CD4-positive, alpha-beta T cell treated with Interleukin-17A for 1 hour (primary cell): Measurements from ENCODE around the gene GNG7.
"Not testable (repeated sequence)": the region's sequence is repeated elsewhere in the genome, so short reads cannot be mapped to it uniquely, and the experiment has no call there.

Source experiments
- DNase-seq: peaks from one replicate; pipeline ENCODE4 v3.0.0-alpha.2; 2020

Gene GNG7

DNA sequence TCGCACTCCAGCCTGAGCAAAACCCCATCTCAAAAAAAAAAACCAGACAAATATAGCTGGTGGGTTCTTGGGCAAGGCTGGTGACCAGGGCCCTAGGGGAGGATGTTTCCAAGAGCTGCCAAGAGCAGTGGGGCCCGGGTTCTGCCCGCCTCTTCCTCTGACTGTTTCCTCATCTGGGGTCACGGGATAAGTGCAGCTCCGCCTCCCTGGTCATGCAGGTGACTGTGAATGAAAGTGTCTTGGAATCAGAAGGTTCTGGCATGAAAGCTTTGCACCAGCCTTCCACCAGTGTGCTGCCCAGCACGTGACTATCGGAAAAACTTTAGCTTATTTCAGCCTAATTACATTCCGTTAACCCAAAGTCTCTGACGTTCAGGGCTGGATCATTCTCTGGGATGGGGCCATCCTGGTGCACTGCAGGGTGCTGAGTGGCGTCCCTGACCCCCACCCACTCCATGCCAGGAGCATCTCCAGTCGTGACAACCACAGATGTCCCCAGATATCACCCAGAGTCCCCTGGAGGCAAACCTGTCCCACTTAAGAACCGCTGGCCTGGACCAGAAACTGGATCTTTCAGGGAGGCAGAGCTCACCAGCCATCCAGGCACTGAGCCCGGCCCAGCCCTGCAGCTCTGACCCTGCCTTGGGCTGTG, 85.6 kb downstream of the GNG7 start:
- peak; percentile 38 for DNase-seq

DNA sequence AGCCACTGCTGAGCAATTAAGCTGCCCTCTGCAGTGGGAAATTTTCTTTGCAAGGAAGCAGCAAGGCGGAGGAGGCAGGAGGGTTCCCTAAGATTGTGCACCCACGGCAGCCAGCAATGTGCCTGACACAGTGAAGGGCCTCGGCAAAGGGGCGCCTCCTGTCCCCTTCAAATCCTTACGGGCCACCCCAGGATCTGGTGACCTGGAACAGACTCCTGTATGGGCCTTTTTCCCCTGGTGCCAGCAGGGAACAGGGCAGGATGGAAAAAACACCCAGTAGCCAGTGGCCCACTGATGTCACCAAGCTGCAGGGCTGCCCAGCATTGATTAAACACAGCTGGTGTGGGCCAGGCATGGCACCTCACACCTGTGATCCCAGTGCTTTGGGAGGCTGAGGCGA, 86.7 kb downstream of the GNG7 start:
- no peak for DNase-seq

DNA sequence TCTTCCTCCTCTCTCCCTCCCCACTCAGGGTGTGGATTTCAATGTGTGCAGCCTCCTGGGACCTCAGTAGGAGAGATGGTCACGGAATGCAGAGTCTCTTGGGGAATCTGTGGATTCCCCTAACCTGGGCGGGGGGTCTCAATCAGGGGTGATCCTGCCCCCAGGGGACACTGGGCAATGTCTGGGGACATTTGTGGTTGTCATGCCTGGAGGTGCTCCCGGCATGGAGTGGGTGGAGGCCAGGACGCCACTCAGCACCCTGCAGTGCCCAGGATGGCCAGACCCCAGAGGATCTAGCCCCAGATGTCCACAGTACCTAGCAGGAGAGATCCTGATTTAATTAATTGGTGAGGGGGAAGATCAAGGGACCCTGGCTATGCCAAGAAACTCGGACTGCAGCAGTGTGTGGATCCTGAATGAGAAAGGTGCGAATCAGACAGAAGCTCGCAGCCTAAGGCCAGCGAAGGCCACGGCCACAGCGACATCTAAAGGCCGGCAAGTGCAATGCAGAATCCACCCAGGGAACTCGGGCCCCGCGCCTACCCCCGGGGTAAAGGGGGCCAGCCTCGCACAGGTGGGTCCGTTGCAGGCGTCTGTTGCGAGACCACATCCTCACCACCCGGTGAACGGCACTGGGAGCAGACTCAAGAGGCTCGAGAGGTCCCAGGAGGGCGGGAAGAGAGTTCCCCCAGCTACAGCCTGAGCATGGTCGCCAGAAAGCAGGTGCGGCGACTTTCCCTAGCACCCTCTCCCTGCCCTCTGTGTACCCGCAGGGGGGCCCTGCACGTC, 88.8 kb downstream of the GNG7 start:
- peak; percentile 71 for DNase-seq

DNA sequence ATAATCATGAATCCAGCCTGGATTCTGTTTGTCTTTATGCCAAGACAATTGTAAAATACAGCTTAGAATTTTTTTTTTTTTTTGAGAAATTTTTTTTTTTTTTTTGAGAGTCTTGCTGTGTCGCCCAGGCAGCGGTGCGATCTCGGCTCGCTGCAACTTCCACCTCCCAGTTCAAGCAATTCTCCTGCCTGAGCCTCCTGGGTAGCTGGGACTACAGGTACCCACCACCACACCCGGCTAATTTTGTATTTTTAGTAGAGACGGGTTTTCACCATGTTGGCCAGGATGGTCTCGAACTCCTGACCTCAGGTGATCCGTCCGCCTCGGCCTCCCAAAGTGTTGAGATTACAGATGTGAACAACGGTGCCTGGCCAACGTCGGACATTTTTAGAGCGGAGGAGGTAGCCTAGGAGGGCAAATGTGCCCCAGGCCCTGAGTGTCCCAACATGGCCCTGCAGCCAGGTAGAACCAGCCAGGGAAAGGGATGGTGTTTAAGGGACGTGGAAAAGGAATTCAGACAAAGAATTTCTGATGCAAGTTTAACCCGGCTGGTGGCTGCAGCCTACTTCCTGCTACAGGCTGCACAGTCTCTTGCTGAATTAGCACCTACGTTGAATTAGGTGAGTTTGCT, 89.8 kb downstream of the GNG7 start:
- DNase-seq, result no peak

DNA sequence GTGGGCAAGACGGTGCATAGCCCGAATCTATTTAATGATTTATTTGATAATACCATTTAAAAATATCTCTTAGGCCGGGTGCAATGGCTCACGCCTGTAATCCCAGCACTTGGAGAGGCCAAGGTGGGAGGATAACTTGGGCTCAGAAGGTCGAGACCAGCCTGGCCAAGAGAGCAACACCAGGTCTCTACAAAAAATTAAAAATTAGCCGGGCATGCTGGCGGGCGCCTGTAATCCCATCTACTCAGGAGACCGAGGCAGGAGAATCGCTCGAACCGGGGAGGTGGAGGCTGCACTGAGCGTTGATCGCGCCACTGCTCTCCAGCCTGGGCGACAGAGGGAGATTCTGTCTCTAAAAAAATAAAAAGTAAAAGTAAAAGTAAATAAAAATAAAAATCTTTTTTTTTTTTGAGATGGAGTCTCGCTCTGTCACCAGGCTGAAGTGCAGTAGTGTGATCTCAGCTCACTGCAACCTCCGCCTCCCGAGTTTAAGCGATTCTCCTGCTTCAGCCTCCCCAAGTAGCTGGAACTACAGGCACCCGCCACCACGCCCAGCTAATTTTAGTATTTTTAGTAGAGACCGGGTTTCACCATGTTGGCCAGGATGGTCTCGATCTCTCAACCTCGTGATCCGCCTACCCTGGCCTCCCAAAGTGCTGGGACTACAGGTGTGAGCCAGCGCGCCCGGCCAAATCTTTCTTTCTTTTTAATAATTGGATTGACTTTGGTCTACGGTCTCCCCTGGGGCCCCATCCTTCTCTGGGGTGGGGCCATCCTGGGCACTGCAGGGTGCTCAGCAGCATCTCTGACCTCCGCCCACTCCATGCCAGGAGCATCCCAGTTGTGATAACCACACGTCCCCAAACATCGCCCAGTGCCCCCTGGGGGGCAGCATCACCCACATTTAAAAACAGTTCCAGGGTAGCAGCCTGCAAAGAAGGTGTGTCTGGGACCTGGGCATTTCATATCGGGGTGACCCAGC, 90.7 kb downstream of the GNG7 start:
- DNase-seq, result no peak

DNA sequence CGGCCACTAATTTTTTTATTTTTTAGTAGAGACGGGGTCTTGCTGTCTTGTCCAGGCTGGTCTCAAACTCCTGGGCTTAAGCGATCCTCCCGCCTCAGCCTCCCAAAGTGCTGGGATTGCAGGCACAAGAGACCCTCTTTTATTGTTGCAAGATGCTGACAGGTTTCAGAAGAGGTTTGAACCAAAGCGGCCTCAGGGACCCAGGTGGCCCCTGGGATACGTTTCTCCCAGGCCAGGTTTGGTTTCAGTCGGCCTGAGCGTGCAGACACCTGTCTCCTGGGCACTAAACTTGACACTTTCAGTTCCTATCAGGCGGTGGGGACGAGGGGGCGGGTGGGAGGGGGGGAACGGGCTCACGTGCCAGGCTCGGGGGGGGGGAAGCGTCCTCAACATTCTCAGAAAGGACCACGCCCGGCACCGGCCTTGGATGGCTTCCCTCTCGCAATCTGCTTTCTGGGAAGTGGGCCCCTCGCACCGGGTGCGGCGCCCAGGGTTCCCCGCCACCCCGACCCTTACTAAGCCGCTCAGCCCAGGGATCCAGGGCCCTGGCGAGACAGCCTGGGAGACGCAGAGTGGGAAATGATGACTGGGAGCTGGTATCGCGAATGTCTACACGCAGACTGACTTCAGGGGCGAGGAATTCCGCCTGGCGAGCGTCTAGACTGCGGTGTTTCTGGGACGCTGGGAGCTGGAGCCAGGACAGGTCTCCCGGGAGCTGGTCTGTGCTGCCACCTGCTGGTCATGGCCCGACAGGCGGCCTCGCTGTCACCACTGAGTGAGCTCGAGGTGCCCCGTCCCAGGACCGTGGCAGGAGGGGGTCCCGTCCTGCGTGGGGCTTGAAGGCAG, 91.6 kb downstream of the GNG7 start:
- peak; percentile 87 for DNase-seq

DNA sequence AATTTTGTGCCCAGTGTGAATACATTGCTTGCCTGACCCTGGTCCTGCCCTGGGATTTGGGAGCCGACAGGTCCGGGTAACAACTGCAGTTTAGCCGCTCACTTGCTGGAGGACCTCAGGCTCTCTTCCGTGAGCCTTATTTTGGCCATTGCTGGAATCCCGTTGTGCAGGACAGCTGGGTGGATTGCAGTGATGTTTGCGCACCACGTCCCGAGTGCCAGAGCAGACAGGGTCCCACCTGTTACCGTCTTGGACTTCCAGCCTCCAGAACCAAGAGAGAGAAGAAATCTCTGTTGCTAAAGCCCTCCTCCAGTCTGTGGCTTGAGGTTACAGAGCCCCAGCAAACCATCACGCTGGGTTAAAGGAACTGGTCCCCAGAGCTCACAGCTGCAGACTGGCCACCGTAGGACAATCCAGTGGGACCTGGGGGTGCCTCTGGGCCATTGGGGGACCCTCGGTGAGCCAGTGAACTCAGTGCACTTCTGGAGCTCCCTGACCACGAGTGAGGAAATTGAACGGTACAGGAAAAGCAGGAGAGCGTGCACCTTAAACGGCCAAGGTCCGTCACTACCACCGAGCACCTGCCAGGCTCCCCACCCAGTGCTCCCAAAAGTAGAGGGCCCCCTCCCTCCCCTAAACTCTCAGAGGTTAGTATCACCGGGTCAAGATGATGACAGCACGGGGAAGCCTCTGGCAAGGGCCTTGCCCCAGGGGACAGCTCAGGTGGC, 92.9 kb downstream of the GNG7 start:
- no peak for DNase-seq

DNA sequence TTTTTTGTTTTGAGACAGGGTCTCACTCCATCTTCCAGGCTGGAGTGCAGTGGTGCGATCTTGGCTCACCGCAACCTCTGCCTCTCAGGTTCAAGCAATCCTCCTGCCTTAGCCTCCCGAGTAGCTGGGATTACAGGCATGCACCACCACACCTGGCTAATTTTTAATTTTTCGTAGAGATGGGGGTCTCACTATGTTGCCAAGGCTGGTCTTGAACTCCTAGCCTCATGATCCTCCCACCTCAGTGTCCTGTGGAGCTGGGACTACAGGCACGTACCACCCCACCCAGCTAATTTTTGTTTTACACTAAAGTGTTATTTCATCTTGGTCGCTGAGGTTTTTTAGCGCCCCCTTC, 93.5 kb downstream of the GNG7 start:
- not testable (repeated sequence) for DNase-seq

DNA sequence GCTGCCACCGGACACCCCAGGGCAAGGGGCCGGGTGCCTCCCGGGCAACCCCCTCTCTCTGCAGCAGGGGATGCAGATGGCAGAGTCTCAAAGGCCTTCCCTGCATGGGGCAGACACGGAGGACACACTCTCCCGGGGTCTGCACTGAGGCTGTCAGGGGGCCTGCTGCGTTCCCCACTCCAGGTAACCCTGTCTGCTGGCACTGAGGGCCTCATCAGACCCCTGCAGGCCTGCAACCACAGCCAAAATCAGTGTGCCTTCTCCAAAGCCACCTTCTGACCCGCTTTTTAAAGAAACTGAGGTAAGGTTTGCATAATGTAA, 93.9 kb downstream of the GNG7 start:
- no peak for DNase-seq

DNA sequence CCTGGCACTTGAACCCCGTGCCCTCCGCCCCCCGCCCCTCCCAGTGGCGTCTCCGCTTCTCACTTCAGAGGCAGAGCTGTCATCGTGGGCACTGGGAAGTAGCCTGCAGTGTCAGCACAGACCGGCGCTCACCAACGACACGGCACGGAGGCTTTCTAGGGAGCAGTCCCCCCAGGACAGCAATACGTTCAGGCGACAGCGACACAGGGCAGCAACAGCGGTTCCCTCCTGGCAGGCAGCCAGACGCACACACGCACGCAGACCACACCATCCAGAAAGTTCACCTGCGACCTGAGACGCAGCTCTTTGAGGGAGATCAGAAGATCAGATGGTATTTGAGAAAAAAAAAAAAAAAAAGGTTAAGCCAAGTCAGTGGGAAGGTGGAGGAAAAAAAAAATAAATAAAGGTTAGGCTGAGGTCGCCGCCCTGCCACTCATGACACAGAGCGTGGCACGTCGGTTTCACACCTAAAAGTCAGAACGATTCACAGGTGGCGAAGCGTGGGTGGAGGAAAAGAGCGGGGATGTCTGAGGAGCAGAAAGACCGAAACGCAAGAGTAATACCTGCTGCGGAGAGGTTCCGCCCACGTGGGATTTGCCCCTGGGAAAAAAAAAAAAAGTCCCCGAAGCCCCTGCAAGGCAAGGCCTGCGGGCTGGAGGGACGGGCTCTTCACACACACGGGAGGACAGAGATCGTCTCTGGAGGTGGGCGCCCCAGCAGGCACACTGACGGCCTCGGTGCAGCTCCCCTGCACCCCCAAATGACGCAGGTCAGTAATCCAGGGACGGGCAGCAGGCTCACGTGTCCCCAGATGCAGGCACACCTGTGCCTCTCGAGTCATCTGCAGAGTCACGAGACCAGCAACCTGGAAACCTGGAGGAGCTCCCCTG, 94.5 kb downstream of the GNG7 start:
- DNase-seq, result peak; percentile 78

DNA sequence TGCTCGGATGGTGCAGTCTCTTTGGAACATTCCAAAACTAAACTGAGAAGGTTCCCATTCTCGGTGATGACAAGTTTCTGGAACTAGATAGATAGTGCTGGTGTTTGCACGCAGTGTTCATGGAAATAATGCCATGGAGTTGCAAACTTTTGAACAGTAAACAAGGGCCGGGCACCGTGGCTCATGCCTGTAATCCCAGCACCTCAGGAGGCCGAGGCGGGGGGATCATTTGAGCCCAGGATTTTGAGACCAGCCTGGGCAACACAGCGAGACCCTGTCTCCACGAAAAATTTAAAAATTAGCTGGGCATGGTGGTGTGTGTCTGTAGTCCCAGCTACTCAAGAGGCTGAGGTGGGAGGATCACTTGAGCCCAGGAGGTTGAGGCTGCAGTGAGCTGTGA, 95.7 kb downstream of the GNG7 start:
- not testable (repeated sequence) for DNase-seq

DNA sequence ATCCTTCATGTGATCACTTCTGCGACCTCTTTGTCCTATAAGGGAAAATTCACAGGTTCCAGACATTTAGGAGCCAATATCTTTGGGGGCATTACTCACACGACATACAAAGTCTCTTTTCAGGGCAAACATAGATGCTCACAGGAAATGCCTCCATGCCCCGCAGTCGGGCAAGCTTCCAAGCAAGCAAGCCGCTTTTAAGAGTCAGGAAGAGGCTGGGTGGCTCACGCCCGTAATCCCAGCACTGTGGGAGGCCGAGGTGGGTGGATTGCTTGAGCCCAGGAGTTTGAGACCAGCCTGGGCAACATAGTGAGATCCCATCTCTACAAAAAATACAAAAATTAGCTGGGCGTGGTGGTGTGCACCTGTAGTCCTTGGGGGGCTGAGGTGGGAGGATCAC, 96.6 kb downstream of the GNG7 start:
- not testable (repeated sequence) for DNase-seq

DNA sequence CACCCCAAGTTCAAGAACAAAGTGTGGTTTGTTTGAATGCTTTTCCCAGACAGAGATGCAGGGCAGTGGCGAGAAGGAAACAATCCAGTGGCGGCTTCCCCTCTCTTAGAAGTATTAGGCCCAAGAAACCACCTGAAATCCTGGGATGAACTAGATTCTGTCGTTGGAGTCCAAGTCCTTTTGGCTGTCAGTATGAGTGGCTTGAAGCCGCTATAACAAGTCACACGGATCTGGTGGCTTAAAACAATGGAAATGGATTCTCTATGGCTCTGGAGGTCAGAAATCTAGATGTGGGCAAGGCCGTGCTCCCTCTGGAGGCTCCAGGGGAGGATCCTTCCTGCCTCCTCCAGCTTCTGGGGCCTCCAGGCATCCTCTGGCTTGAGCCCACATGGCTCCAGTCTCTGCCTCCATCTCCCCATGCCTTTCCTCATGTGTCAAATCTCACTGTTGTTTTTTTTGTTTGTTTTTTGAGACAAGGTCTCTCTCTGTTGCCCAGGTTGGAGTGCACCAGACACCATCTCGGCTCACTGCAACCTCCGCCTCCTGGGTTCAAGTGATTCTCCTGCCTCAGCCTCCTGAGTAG, 97.7 kb downstream of the GNG7 start:
- no peak for DNase-seq

DNA sequence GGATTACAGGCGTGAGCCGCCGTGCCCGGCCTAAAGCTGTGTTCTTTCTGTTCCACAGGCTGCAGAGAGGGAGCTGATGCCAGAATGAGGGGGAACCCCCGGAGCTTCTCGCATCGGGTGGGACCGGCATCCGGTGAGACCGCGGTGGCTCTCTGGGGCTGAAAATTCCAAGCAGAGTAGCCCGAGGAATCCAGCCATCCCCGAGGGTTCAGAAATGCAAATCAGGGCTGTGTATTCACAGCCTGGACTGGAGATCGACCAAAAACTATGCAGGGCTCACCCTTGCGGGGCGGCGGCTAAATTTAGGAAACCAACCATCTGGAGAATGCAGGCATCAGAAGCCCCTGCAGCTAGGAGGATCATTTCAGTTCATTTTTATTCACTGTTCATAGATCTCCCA, 99.2 kb downstream of the GNG7 start:
- no peak for DNase-seq

DNA sequence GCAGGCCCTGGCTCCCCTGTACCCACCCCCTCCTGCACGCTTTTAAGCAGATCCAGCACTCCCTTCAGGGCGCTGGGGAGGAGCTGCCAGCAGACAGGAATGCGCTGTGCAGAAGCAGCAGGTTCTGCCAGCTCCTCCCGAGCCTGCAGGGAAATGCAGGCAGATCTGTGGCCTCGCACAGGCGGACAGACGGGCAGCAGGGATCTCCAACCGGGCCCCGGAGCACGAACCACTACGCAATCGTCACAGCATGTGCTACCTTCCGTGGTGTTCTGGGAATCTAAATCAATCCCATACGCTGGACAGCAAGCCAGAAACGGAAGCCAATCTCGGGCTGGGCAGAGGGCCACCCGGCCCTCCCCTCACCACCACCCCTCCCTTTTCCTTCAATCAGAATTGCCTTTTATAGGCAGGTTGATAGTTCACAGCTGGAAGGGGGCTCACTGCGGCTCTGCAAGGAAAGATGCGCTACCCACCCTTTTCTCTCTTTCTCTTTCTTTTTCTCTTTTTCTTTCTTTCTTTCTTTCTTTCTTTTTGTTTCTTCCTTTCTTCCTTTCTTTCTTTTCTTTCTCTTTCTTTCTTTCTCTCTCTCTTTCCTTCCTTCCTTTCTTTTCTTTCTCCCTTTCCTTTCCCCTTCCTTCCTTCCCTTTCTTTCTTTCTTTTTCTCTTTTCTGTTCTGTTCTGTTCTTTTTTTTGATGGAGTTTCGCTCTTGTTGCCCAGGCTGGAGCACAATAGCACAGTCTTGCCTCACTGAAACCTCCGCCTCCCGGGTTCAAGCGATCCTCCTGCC, 99.9 kb downstream of the GNG7 start:
- no peak for DNase-seq

DNA sequence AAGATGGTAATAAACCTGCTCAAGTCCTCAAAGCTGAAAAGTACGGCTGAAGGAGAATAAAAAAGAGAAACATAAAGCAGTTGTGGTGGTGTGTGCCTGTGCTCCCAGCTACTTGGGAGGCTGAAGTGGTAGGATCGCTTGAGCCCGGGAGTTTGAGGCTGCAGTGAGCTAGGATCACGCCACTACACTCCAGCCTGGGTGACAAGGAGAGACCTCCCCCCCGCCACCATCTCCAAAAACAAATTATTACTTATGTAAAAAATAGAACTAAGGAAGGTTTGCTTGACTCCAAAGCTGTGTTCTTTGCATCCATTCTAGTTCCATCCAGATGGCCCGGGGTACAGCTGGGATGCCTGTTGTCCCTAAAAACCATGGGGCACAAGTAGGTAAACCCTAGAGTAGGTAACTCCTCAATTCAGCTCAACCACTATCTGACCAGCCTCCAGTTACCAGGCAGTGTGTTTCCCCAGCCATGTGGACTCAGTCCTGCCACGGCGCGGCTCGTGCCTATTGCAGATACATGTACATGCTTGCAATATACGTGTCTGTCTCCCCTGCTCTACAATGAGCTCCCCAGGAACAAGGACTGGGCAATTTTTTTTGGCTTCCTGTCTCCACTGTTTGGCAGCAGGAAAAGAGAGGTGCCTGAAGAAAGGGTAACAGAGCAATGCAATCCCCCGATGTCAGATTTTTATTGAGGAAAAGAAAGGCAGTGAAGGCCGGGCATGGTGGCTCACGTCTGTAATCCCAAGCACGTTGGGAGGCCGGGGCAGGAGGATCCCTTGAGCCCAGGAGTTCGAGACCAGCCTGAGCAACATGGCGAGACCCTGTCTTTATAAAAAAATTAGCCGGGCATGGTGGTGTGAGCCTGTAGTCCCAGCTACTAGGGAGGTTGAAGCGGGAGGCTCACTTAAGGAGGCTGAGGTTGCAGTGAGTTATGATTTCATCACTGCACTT, 101.3 kb downstream of the GNG7 start:
- DNase-seq, result no peak

DNA sequence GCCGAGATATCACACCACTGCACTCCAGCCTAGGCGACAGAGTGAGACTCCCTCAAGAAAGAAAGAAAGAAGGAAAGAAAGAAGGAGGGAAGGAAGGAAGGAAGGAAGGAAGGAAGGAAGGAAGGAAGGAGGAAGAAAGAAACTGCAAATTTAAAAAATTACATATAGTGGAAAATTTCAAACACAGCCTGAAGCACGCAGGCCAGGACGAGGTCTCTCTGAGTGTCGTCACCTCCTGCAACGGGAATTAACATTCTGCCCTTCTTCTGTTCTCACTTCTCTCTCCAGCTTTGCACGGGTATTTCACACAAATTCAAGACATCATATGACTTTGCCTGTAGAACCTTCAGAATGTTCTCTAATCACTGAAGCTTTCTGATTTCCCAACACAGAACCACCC, 108.2 kb downstream of the GNG7 start:
- DNase-seq, result no peak

DNA sequence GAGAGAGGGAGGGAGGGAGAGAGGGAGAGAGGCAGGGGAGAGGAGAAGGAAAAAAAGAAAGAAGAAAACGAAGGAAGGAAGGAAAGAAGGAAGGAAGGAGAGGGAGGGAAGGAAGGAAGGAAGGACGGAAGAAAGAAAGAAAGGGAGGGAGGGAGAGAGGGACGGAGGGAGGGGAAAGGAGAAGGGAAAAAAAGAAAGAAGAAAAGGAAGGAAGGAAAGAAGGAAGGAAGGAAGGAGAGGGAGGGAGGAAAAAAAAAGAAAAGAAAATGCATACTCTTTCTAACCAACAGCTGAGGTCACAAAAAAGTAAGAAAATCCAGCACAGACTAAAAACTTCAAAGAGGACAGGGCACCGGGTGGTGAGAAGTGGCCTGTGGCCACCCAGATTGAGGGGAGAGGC, 109.7 kb downstream of the GNG7 start:
- DNase-seq, result no peak
